Measurements from ENCODE around the gene ADARB2. TPM values are rescaled to one million over a fixed set of nuclear protein-coding genes. Genes with fewer than 3 reads are reported as not detected.

The ADARB2 gene
- total RNA-seq, 1 donor from 2014 or later, result not detected

DNA sequence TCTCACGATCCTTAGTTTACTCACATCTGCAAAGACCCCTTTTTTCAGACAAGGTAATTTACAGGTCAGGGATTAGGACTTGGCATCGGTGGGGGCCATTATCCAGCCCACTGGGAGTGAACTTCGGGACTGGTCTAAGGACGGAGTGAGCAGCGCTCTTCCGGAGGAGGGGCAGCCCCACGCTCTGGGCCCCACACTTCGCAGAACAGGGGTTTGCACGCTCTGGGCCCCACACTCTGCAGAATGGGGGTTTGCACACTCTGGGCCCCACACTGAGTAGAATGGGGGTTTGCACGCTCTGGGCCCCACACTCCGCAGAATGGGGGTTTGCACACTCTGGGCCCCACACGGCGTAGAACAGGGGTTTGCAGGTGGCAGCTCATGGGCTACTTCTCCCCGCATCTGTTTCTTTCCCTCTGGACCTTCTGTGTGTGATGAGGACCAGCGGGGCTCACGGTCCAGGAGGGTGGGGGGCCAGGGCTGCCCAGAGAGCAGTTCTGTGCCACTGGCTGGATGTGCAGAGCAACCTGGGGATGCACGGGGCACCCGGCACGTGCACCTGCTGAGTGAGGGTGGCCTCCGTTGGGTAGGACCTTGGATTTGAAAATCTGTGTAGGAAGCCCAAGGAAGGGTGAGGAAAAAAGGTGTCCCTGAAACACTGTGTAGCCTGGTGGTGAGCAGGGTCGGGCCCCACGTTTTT, 546.4 kb downstream of the ADARB2 start:
- DNase-seq (no peak), ATAC-seq (ENCODE audit: poor library complexity) (no peak)
- intact Hi-C loops (cut with DNase I), result no loop called here

DNA sequence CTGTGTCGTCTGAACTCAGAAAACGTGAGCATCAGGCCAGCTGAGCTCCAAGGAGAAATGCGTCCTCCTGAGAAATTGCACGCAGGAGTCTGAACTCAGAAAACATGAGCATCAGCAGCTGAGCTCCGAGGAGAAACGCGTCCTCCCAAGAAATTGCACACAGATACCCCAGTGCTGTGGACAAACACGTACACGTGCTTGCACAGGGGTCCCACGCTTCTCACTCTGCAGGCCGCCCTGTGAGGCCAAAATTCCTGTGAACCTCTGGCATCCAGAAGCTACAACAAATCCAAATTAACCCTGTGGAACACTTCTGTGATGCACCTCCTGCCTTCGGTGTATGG, 547.3 kb downstream of the ADARB2 start:
- ATAC-seq (ENCODE audit: poor library complexity) (no peak), DNase-seq (no peak)
- intact Hi-C loops (cut with DNase I), result no loop called here

- intact Hi-C loops (cut with DNase I), result no loop called here
- ATAC-seq (ENCODE audit: poor library complexity) (no peak), DNase-seq (no peak)
These were observed 547.9 kb downstream of the ADARB2 start for GRCh38 chr10:1189166-1190051.

- ATAC-seq (ENCODE audit: poor library complexity) (no peak), DNase-seq (no peak)
These were observed 548.7 kb downstream of the ADARB2 start for GRCh38 chr10:1188558-1189135.

GRCh38 chr10:1187855-1188557, 549.3 kb downstream of the ADARB2 start:
- ATAC-seq (ENCODE audit: poor library complexity), result no peak
- no peak for DNase-seq
- intact Hi-C loops (cut with DNase I), result no loop called here

More at GRCh38 chr10:1188558-1189135, 548.7 kb downstream of the ADARB2 start:
- intact Hi-C loops (cut with DNase I), result no loop called here

DNA sequence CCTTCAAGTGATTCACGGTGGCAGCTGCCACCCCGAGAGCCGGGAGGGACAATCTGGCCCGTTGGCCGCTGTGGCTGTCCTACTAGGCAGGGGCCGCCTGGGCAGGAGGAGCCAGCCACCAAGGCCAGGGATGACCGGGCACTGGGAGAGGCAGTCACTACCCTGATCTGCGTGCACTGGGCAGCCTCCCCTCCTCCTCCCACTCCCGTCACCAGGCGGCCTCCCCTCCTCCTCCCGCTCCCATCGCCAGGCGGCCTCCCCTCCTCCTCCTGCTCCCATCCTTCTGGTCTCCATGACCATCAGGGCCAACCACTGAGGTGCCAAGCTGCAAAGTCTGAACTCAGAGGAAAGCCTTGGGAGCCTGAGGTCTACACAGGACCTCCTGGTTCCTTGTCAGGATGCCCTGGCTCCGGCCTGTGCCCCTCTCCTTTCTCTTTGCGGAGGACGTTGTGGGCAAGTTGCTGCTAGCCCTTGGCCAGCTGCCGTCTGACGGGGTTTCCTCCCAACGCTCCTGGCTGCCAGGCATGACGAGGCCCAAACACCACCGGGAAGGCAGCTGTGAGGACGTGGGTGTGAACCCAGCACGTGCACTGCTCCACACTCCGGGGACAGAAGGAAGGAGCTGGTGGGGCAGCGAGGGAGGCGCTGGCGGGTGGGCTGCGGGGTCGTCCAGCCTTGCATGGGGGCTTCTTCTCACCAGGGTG, 550.0 kb downstream of the ADARB2 start:
- ATAC-seq (ENCODE audit: poor library complexity), result no peak
- no peak for DNase-seq
- intact Hi-C loops (cut with DNase I), result no loop called here

DNA sequence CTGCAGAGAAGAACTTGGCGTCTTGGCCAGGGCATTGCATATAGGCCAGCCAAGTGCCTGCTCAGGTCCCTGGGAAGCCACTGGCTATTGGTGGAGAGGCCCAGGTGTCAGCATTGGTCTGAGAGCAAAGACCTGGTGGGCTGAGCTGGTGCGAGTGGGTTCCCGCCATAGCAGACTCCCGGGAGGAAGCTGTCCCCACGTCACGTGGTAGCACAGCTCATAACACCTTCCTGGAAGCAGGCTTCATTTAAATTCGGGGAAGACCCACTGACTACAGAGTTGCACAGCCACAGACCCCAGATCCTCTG, 550.7 kb downstream of the ADARB2 start:
- no peak for DNase-seq
- no peak for ATAC-seq (ENCODE audit: poor library complexity)
- intact Hi-C loops (cut with DNase I), result no loop called here

DNA sequence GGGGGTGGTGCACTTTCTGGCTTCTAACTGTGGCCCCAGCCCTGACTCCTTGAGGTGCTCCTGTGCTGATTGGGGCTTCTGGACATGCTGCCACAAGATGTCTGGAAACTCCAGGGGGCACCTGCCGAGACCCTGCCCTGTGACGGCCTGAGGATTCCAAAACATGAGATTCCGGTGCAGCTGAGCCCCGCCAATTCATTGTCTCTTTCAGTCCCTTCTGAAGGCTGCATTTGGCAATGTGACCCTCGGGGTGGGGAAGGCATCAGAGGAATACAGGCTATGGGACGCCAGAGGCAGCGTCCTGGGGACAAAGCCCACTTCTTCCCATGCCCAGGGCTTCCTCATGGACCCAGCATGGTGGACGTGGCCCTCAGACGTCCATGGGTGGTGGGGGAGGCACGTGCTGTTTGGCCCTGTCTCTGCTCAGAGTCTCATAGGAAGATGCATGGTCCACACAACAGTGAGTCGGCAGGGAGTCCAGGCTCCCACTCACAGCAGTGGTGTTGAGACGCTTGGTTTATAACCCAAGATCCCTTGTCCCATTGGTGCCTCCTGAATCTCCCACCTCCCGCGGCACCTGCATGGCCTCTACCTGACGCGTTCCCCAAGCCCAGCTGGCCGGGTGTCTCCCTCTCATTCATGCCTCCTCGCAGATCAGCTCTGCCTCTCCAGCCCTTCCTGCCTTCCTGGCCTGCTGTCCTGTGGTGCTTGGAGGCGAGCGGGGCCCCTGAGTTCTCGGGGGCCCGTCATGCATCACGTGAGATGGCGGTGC, 551.2 kb downstream of the ADARB2 start:
- intact Hi-C loops (cut with DNase I), result no loop called here
- ATAC-seq (ENCODE audit: poor library complexity), result no peak
- no peak for DNase-seq

GRCh38 chr10:1184541-1185430, 552.5 kb downstream of the ADARB2 start:
- no peak for ATAC-seq (ENCODE audit: poor library complexity)
- intact Hi-C loops (cut with DNase I), result no loop called here
- DNase-seq, result no peak

DNA sequence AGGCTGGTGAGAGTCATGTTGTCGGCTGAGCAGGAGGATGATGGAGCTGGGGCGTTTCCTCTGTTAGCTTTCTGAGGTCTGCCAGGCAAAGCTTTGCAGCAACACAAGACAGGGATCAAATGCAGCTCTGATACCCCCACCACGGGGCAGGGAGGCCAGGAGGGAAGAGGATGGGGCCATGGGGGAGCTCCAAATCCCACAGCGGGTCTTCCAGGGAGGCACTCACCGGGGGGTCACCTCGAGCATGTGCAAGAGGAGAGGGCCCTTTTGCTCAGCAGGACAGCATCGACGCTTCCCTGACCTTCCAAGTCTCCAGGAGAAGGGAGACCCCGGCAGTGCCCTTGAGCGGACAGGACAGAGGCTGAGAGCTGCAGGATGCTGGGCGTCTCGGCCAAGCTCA, 553.6 kb downstream of the ADARB2 start:
- no peak for DNase-seq
- no peak for ATAC-seq (ENCODE audit: poor library complexity)
- intact Hi-C loops (cut with DNase I), result no loop called here

DNA sequence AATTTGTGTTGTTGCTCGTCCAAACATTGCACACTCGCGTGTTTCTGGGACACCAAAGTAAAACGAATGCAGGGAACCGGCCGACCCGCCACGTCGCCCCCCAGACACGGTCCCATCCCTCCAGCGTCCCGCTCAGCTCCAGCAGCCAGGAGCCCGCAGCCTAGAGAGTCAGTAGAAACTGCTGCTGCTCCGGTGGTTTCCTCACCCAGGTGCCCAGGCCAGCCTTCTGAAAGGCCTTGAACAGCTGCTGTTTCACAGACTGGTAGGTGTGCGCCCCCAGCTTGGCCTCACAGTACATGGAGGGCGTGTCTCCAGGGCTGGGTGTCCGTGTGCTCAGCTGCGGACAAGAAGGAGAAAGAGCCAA, 554.3 kb downstream of the ADARB2 start:
- ATAC-seq (ENCODE audit: poor library complexity), result no peak
- intact Hi-C loops (cut with DNase I), result no loop called here
- no peak for DNase-seq

DNA sequence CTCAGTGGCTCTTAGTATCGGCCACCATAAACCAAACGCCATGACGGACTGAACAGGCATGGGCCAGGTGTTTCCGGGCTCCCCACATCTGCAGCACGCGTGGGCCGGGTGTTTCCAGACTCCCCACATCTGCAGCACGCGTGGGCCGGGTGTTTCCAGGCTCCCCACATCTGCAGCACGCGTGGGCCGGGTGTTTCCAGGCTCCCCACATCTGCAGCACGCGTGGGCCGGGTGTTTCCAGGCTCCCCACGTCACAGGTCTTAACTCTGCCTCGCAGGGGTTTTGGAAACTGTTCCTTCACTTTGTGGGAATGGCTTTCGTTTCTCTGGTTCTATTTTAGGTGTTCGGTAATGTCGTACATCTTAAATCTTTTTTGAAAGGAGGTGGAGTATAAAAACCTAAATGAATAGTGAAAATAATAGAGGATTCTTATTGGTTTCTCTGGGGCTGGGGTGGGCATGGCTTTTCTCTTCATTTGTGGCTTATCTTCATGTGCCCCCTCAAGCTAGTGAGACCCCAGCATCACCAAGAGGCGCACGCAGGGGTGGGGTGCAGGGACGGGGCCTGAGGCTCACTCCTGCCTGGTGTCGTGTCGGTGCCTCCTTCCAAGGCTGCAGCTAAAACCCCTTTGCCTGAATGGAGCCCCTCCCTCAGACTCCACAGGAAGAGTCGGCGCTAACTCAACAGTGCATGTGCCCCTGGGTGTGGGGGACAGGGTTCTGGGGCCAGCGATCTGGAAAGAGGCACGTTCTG, 554.9 kb downstream of the ADARB2 start:
- ATAC-seq (ENCODE audit: poor library complexity) (no peak), DNase-seq (no peak)
- intact Hi-C loops (cut with DNase I), result no loop called here

DNA sequence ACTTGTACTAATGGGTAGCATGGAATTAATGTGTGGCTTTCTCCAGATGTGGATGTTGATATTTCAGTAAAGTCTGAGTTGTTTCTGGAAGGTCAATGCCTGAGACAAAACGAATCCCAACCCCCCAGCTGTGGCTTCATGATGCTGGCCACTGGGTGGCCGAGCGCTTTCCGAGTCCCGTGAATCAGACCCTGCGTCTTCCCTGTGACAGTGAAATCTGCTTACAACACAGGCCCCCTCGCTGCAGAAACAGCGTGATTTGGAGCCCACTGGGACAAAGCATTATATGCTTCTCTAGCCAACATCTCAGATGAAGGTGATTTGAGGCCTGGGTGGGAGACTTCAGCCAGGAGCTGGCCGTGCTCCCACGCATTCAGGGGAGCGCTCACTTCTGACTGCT, 556.5 kb downstream of the ADARB2 start:
- intact Hi-C loops (cut with DNase I), result no loop called here
- ATAC-seq (ENCODE audit: poor library complexity), result no peak
- DNase-seq, result no peak

GRCh38 chr10:1180071-1180730, 557.1 kb downstream of the ADARB2 start:
- ATAC-seq (ENCODE audit: poor library complexity) (no peak), DNase-seq (no peak)
- intact Hi-C loops (cut with DNase I), result no loop called here

- intact Hi-C loops (cut with DNase I), result no loop called here
- DNase-seq (no peak), ATAC-seq (ENCODE audit: poor library complexity) (no peak)
These were observed 557.8 kb downstream of the ADARB2 start for GRCh38 chr10:1179346-1180070.

- intact Hi-C loops (cut with DNase I), result no loop called here
- DNase-seq, result no peak
- no peak for ATAC-seq (ENCODE audit: poor library complexity)
These were observed 558.8 kb downstream of the ADARB2 start for GRCh38 chr10:1178506-1178905.
